GM12801 (cell line): ENCODE data around the gene ISG20.

Source experiments
- CTCF ChIP-seq: IDR thresholded peaks from one replicate; pipeline ENCODE4 v1.5.1; 2011; ENCODE audit warnings: control low read depth; ENCODE audit not compliant: insufficient read length; ENCODE audit errors: extremely low read depth

Gene ISG20

GRCh38 chr15:88645171-88646087 is 6.6 kb downstream of the ISG20 start:
- TF ChIP-seq CTCF, result no peak

GRCh38 chr15:88646088-88646405 is 7.2 kb downstream of the ISG20 start:
- TF ChIP-seq CTCF, result no peak

GRCh38 chr15:88646951-88647350 is 8.1 kb downstream of the ISG20 start:
- no peak for TF ChIP-seq CTCF

GRCh38 chr15:88647351-88648105 is 8.7 kb downstream of the ISG20 start:
- no peak for TF ChIP-seq CTCF

- no peak for TF ChIP-seq CTCF
Observed at GRCh38 chr15:88648357-88649214, 9.8 kb downstream of the ISG20 start.

GRCh38 chr15:88649286-88649733 is 10.5 kb downstream of the ISG20 start:
- no peak for TF ChIP-seq CTCF
